HG02981 (cell line): ENCODE data around the gene USP5.
A peak's percentile ranks its signal among the peaks of the same experiment; 100 is the strongest.

ENCODE experiments used
- ATAC-seq: cut with Tn5 transposase; IDR thresholded peaks from one replicate; pipeline ENCODE4 v1.9.1; 2021; ENCODE audit warnings: mild to moderate bottlenecking, moderate library complexity; ENCODE audit not compliant: unreplicated experiment

The USP5 gene

GRCh38 chr12:6840761-6841515 is 11.0 kb upstream of the USP5 start, which contains the start of gene GNB3:
GNB3 (plus strand) TSS chr12:6840925; CDS start chr12:6841288, 363 bp downstream.
- ATAC-seq, result no peak

DNA sequence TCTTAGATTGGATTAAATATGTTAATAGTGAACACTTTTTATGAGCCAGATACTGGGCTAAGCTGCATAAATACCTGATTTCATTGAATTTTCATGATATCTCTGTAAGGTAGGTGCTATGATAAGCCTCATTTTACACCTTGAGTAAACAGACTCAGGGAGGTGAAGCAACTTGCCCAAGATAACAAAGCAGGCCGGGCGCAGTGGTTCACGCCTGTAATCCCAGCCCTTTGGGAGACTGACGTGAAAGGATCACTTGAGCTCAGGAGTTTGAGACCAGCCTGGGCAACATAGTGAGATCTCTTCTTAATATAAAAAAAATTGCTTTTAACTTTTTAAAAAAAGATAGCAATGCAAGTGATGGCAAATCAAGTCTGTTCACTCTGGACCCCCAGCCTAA is 9.9 kb upstream of the USP5 start:
- ATAC-seq, result no peak

DNA sequence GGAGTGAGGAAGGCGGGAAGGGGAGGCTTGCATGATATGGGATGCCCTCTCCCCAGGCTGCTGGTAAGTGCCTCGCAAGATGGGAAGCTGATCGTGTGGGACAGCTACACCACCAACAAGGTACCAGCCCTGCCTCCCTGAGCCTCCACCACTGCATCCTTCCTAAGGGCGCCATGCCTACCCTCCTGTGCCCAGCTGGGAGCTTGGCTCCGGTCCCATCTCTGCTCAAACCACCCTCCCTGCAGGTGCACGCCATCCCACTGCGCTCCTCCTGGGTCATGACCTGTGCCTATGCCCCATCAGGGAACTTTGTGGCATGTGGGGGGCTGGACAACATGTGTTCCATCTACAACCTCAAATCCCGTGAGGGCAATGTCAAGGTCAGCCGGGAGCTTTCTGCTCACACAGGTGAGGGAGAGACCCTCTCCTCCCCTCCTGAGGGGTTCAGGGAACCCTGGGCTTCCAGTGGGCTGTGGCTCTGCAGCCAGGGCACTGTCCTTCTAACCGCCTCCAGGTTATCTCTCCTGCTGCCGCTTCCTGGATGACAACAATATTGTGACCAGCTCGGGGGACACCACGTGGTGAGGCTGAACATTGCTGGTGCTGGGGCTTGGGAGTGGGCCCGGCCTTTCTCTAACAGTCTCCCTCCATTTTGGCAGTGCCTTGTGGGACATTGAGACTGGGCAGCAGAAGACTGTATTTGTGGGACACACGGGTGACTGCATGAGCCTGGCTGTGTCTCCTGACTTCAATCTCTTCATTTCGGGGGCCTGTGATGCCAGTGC is 8.6 kb upstream of the USP5 start:
- no peak for ATAC-seq

DNA sequence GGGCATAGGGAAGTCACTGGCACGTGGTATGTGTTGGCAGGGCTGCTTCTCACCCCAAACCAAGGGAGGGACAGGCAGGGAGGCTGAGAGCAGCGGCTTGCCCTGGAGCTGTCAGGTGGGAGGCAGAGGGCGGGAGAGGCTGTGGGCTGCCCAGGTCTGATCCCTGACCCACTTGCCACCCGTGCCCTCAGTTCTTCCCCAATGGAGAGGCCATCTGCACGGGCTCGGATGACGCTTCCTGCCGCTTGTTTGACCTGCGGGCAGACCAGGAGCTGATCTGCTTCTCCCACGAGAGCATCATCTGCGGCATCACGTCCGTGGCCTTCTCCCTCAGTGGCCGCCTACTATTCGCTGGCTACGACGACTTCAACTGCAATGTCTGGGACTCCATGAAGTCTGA is 6.6 kb upstream of the USP5 start:
- no peak for ATAC-seq

DNA sequence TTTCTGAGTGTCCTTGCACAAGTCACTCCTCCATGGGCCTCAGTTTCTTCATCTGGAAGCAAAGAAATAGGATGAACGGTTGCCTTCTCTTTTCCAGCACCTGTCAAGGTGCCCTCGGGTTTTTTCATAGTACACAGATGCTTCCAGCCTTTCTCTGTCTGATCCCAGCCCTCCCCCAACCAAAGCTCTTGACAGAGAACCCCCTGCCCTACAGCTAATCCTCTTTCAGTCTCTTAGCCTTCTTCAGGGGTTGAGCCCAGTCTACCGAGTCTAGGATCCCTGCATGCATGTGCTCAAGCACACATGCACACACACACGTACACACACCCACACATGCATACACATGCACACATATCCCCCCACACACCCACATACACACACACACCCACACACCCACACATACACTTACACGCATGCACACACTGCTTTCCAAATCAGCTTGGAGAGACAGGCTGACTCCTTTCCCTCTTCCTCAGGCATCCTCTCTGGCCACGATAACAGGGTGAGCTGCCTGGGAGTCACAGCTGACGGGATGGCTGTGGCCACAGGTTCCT is 5.6 kb upstream of the USP5 start:
- ATAC-seq, result no peak

- ATAC-seq, result no peak
Measured at GRCh38 chr12:6847676-6848075, 4.3 kb upstream of the USP5 start.

DNA sequence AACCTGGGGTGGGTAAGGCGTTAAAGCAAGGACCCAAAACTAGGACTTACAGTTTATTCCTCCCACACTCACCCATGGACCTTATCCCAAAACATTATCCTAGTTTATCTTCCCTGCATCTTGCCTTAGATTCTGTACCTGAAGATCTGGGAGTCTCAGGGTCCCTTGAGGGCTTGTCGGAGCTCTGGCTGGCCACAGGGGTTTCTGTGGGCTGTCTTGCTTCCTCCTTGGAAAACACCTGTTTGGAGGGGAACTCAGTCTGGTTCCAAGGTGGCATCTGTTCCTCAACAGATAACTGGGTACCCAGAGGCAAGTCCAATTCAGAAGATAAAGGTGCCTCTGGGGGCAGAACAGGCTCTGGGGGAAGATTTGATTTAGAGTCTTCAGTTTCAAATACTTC is 2.5 kb upstream of the USP5 start:
- ATAC-seq, result no peak

DNA sequence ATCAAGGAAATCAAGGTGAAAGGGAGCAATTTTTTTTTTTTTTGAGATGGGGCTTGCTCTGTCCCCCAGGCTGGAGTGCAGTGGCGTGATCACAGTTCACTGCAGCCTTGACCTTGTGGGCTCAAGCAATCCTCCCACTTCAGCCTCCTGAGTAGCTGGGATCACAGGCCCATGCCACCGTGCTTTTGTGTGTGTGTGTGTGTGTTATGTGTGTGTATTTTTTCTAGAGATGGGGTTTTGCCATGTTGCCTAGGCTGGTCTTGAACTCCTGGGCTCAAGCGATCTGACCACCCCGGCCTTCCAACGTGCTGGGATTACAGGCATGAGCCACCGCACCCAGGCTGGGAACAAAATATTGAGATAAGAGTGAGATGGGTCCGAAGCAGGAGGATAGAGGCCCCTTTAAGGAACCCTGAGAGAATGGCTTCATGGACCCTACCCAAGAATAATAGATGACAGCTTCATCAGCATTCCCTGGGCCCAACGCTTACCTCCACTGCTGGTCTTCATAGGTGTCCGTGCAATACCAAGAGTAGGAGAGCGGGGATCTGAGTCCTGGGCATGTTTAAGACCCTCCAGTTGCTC is 1.9 kb upstream of the USP5 start:
- no peak for ATAC-seq

- ATAC-seq, result no peak
Measured at GRCh38 chr12:6850796-6851152, 1.2 kb upstream of the USP5 start.

GRCh38 chr12:6851153-6851920 is 613 bp upstream of the USP5 start, which contains the start of gene CDCA3:
CDCA3 (minus strand) TSS chr12:6851286; CDS start chr12:6850952, 334 bp downstream.
- ATAC-seq, result peak; percentile 53

DNA sequence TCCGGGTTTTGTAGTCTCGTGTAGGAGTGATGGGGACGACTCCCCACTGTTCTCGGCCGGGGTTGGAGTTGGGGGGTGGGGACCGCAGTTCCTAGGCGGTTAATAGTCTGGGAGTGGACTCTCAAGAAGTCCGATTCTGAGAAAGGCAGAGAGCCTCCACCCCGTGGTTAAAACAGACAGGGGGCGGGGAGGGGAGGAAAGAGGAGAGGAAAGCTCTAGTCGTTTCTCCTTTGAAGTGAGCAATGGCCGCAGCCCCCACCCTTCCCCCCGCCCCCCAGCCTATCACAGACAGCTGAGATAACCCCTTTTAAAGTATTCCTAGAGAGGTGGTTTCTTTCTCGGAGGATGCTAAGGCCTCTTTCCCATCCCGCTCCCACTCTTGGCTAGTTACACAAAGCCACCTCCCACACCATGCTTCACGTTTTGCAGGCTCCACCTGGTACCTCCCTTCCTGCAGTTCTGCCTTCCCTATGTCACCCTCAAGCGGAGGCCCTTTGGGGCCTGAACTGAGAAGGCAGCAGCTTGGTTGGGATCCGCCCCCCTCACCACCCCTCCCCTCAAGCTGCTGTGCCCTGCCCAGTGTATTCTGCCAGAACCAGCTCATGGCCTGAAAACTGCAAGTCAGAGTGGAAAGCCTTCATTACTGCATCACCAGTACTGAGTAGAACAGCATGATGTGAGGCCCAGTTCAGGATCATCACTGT is 853 bp downstream of the USP5 start:
- no peak for ATAC-seq

DNA sequence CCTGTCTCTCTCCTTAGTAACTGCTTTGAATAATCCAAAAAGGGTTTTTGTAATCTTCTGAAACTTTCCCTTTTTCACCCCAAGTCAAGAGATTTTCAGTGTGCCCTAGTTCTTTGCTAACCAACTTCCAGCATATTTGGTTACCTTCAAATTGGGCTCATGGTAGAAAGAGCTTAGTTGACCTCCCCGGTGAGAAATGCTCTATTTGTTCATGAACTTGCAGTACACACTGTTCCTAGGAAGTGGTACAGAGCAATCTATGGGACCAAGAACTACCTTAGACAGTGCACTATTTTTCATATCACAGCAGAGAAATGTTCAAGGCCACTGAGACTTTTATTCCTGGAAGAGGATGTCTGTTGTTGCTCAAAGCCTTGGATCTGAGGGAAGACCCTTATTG is 1.7 kb downstream of the USP5 start:
- no peak for ATAC-seq

GRCh38 chr12:6854036-6854435 is 2.1 kb downstream of the USP5 start:
- ATAC-seq, result no peak

GRCh38 chr12:6855322-6855721 is 3.4 kb downstream of the USP5 start:
- ATAC-seq, result no peak

- no peak for ATAC-seq
Measured at GRCh38 chr12:6858799-6859198, 6.8 kb downstream of the USP5 start.

GRCh38 chr12:6860116-6860515 is 8.2 kb downstream of the USP5 start:
- no peak for ATAC-seq

DNA sequence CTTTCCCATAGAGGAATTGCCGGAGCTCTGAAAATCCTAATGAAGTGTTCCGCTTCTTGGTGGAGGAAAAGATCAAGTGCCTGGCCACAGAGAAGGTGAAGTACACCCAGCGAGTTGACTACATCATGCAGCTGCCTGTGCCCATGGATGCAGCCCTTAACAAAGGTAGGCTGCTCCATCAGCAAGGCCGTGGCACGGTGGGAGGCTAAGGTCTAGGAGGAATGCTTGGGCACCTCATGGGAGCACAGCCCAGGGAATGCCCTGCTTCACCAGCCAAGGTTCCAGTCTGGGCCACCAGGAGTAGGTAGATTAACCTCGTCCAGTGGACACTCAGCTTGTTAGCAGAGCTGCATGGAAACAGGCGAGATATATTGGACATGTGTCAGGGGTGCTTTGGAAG is 9.0 kb downstream of the USP5 start:
- ATAC-seq, result no peak

DNA sequence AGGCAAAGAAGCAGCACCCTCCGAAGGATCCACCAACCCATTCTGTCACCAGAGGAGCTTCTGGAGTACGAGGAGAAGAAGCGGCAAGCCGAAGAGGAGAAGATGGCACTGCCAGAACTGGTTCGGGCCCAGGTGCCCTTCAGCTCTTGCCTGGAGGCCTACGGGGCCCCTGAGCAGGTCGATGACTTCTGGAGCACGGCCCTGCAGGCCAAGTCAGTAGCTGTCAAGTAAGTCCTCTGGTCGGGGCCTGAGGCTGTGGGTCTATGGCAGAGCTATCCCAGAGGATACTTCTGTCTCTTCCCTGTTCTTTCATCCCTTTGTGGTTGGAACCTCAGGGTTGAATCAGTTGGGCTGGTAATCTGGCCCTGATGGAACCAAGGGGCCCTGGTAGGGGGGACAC is 9.4 kb downstream of the USP5 start:
- ATAC-seq, result no peak

- ATAC-seq, result no peak
Measured at GRCh38 chr12:6863033-6863432, 11.1 kb downstream of the USP5 start.

DNA sequence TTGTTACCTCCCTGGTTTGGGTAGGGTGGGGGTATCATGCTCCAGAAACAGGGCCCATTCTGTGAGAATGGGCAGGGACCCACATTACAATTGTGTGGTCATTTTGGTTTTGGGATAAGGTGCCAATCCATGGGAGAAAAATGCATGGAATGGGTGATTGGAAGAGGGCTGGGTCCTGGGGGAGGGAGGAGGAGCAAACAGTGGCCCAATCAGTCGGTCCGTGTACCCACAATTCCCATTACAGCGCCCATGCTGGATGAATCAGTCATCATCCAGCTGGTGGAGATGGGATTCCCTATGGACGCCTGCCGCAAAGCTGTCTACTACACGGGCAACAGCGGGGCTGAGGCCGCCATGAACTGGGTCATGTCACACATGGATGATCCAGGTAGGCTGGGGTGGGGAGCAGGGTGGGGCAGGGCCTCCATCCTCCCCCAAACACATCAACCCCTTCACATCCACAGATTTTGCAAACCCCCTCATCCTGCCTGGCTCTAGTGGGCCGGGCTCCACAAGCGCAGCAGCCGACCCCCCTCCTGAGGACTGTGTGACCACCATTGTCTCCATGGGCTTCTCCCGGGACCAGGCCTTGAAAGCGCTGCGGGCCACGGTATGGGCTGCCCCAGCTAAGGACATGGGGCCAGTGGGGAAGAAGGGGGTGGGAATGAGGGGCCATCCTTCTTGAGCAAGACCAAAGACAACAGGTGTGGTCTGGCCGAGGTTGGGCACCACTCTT is 11.8 kb downstream of the USP5 start:
- ATAC-seq, result no peak
